DOHH2 (cell line): ENCODE results near the gene TUBA1A.

Experiments
- EZH2phosphoT487 ChIP-seq: fragments of 200-600 bp; sonication (generic); IDR thresholded peaks from 2 replicates; pipeline ENCODE4 v1.6.1; 2017; ENCODE audit warnings: borderline replicate concordance, mild to moderate bottlenecking, antibody characterized with exemption, low read length, moderate library complexity, mixed read lengths
- TF ChIP-seq, protein P1 (sequence below): fragments of 200-600 bp; sonication (generic); IDR thresholded peaks from one replicate; pipeline ENCODE4 v1.5.1; 2014; ENCODE audit warnings: antibody characterized with exemption, mild to moderate bottlenecking, low read depth, low read length; ENCODE audit not compliant: poor library complexity, severe bottlenecking

GRCh38 chr12:49228653-49229052 is 39.8 kb upstream of the TUBA1A start:
- TF ChIP-seq, protein P1, sequence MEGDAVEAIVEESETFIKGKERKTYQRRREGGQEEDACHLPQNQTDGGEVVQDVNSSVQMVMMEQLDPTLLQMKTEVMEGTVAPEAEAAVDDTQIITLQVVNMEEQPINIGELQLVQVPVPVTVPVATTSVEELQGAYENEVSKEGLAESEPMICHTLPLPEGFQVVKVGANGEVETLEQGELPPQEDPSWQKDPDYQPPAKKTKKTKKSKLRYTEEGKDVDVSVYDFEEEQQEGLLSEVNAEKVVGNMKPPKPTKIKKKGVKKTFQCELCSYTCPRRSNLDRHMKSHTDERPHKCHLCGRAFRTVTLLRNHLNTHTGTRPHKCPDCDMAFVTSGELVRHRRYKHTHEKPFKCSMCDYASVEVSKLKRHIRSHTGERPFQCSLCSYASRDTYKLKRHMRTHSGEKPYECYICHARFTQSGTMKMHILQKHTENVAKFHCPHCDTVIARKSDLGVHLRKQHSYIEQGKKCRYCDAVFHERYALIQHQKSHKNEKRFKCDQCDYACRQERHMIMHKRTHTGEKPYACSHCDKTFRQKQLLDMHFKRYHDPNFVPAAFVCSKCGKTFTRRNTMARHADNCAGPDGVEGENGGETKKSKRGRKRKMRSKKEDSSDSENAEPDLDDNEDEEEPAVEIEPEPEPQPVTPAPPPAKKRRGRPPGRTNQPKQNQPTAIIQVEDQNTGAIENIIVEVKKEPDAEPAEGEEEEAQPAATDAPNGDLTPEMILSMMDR = no peak
- TF ChIP-seq EZH2phosphoT487 = no peak
